Endodermal cell (in vitro differentiated cells): ENCODE measurements around the gene TTC23L. TPM values are rescaled to one million over a fixed set of nuclear protein-coding genes. Genes with fewer than 3 reads are reported as not detected.

Source experiments
- DNase-seq: peaks from one replicate; pipeline ENCODE4 v3.0.0-alpha.2; 2017
- H3K27ac ChIP-seq: 2 replicates; pipeline ENCODE4 v1.5.1; 2013; ENCODE audit warnings: mild to moderate bottlenecking, low read depth, low read length, moderate library complexity
- H3K27me3 ChIP-seq: 2 replicates; pipeline ENCODE4 v1.6.1; 2013; ENCODE audit warnings: mild to moderate bottlenecking, low read length, moderate library complexity; ENCODE audit not compliant: insufficient read depth, control insufficient read depth, poor library complexity, severe bottlenecking
- H3K36me3 ChIP-seq: 2 replicates; pipeline ENCODE4 v1.7.0; 2013; ENCODE audit warnings: mild to moderate bottlenecking, low read length, moderate library complexity; ENCODE audit not compliant: control insufficient read depth, insufficient read depth
- H3K4me1 ChIP-seq: one replicate; pipeline ENCODE4 v1.7.0; 2013; ENCODE audit warnings: low read length; ENCODE audit not compliant: control insufficient read depth, insufficient read depth
- H3K4me3 ChIP-seq: 2 replicates; pipeline ENCODE4 v1.5.1; 2013; ENCODE audit warnings: mild to moderate bottlenecking, low read length, moderate library complexity
- H3K9ac ChIP-seq: 2 replicates; pipeline ENCODE4 v1.6.1; 2013; ENCODE audit warnings: mild to moderate bottlenecking, low read length, moderate library complexity; ENCODE audit not compliant: poor library complexity, severe bottlenecking; ENCODE audit errors: extremely low read depth
- H3K9me3 ChIP-seq: 2 replicates; pipeline ENCODE4 v1.6.1; 2013; ENCODE audit warnings: mild to moderate bottlenecking, low read length, moderate library complexity; ENCODE audit not compliant: control insufficient read depth
- H3K27ac Mint-ChIP-seq: 2 replicates; pipeline ENCODE4 v1.8.0; 2020; ENCODE audit warnings: mixed read lengths
- H3K27me3 Mint-ChIP-seq: 2 replicates; pipeline ENCODE4 v1.8.0; 2021; ENCODE audit warnings: mild to moderate bottlenecking, mixed read lengths; ENCODE audit not compliant: insufficient read depth
- H3K36me3 Mint-ChIP-seq: 2 replicates; pipeline ENCODE4 v1.8.0; 2020; ENCODE audit warnings: low read depth, mixed read lengths
- H3K4me1 Mint-ChIP-seq: 2 replicates; pipeline ENCODE4 v1.8.0; 2020; ENCODE audit warnings: mixed read lengths
- H3K4me3 Mint-ChIP-seq: 2 replicates; pipeline ENCODE4 v1.8.0; 2020; ENCODE audit warnings: mild to moderate bottlenecking, moderate library complexity, mixed read lengths
- H3K9me3 Mint-ChIP-seq: 2 replicates; pipeline ENCODE4 v1.8.0; 2020; ENCODE audit warnings: mild to moderate bottlenecking, mixed read lengths
- CTCF ChIP-seq: fragments of 200-600 bp; sonication (generic); conservative IDR thresholded peaks from 2 replicates; pipeline ENCODE4 v1.5.0; 2021; ENCODE audit warnings: antibody characterized with exemption, mild to moderate bottlenecking
- WGBS, 2 experiments: methylation state at CpG; one replicate each; pipeline versions ENCODE4 v1.1.5 to v1.1.7; 2013; ENCODE audit warnings: missing lambda C conversion rate in 2 of 2, mixed read lengths in 1 of 2; ENCODE audit not compliant: insufficient coverage in 1 of 2, insufficient read length in 1 of 2; 5-methylcytosine and 5-hydroxymethylcytosine counted together
- total RNA-seq, 2 donors: library from RNA; stranded (reverse); fragmentation: NEBNext Ultra II Directional in 1 of 2; extraction: Animal tissue kit (Norgen Biotek cat#: 25700) in 1 of 2; gene quantifications; 2 replicates in 1 of 2; 3 replicates in 1 of 2; pipeline ENCODE4 v1.2.1, GENCODE V29; 2021

TTC23L gene
- total RNA-seq, 2 donors from 2014 or later, result 0.95 to 3.0 TPM

- no peak overlapping the region for H3K4me3 Mint-ChIP-seq
- Histone ChIP-seq H3K4me3 (no peak overlapping the region), H3K27me3 (no peaks in the 10 kb centered on the region), H3K27ac (no peak overlapping the region), H3K36me3 (peaks cover 85% of the 10 kb centered on the region), H3K4me1 (no peaks in the 10 kb centered on the region), H3K9ac (no peak overlapping the region), H3K9me3 (no peaks in the 10 kb centered on the region)
- 94 to 99% methylated on average over 8 to 11 of the region's 11 CpGs for WGBS, 2 experiments
- no peaks in the 10 kb centered on the region for H3K27me3 Mint-ChIP-seq
- H3K4me1 Mint-ChIP-seq, result no peaks in the 10 kb centered on the region
- no peak for TF ChIP-seq CTCF
- peak overlapping the region; percentile 8 for H3K27ac Mint-ChIP-seq
- peaks cover 51% of the 10 kb centered on the region for H3K36me3 Mint-ChIP-seq
- DNase-seq, result no peak
- H3K9me3 Mint-ChIP-seq, result no peaks in the 10 kb centered on the region
These were observed 105.6 kb downstream of the TTC23L start for GRCh38 chr5:34944460-34945047.

Other genes starting within 250 kb of the TTC23L start
- 10 to 100 TPM; 66.6 to 87.5 TPM for gene RAI14, start 182.8 kb upstream of the TTC23L start, total RNA-seq
- gene RAD1, start 76.3 kb downstream of the TTC23L start, total RNA-seq, result 10 to 100 TPM; 29.3 to 29.8 TPM
- 10 to 100 TPM; 46.0 to 54.7 TPM for gene BRIX1, start 76.5 kb downstream of the TTC23L start, total RNA-seq
- gene DNAJC21, start 90.4 kb downstream of the TTC23L start, total RNA-seq, result 10 to 100 TPM; 49.6 to 53.5 TPM
- gene AGXT2, start 208.8 kb downstream of the TTC23L start, total RNA-seq, result not detected